ENCODE data around the gene CCDC7.

Gene CCDC7

DNA sequence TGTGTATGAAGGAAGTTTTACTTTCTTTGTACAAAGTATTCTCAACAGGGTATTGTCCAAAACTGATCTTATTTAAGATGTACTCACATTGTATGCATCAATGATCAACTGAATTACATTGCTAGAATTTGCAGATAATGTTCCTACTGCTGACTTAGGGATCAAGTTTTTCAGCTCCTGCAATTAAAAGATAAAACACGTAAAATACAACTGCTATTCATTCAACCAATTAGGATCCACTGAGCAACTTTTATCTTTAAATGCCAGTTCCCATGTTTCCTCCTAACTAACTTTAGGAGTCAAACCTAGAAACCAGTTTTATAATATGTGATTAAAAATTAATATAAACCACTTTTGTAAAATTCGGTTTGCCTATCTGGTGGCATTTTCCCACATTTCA is 476.2 kb downstream of the CCDC7 start:
- Histone ChIP-seq H4K20me1 (ENCODE audit: insufficient read depth, low read length, poor library complexity, severe bottlenecking) (peaks cover 3% of the 10 kb centered on the region), H3F3A (ENCODE audit: low read depth) (peaks cover 12% of the 10 kb centered on the region; the same call in 1 of the 2 replicates), H3K9me2 (replicated peaks; ENCODE audit: low read depth, low read length) (no peaks in the 10 kb centered on the region), H3K4me3 (ENCODE audit: low read length, poor library complexity, severe bottlenecking) (no peak overlapping the region), H3K79me2 (ENCODE audit: insufficient read depth, low read length) (no peaks in the 10 kb centered on the region), H3K36me3 (ENCODE audit: insufficient read depth, low read length) (peaks cover 81% of the 10 kb centered on the region), H3K4me2 (ENCODE audit: low read depth, low read length, poor library complexity, severe bottlenecking) (peak overlapping the region; percentile 21), H3K9me3 (ENCODE audit: insufficient read depth, low read depth, low read length) (no peaks in the 10 kb centered on the region; the same call in 1 of the 2 replicates), H2AFZ (ENCODE audit: low read length) (no peak overlapping the region), H3K27me3 (ENCODE audit: insufficient read depth, low read length, poor library complexity, severe bottlenecking) (no peaks in the 10 kb centered on the region), H3K9ac (ENCODE audit: low read depth, low read length, poor library complexity, severe bottlenecking) (peak overlapping the region; percentile 2), H3K4me1 (ENCODE audit: insufficient read depth, low read length, poor library complexity, severe bottlenecking) (peaks cover 59% of the 10 kb centered on the region)
- TF ChIP-seq EZH2phosphoT487 (IDR thresholded peaks at IDR 0.05; ENCODE audit: borderline replicate concordance), result no peak
- TF ChIP-seq, protein P1, sequence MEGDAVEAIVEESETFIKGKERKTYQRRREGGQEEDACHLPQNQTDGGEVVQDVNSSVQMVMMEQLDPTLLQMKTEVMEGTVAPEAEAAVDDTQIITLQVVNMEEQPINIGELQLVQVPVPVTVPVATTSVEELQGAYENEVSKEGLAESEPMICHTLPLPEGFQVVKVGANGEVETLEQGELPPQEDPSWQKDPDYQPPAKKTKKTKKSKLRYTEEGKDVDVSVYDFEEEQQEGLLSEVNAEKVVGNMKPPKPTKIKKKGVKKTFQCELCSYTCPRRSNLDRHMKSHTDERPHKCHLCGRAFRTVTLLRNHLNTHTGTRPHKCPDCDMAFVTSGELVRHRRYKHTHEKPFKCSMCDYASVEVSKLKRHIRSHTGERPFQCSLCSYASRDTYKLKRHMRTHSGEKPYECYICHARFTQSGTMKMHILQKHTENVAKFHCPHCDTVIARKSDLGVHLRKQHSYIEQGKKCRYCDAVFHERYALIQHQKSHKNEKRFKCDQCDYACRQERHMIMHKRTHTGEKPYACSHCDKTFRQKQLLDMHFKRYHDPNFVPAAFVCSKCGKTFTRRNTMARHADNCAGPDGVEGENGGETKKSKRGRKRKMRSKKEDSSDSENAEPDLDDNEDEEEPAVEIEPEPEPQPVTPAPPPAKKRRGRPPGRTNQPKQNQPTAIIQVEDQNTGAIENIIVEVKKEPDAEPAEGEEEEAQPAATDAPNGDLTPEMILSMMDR (conservative IDR thresholded peaks at IDR 0.05; ENCODE audit: low read length), result no peak

DNA sequence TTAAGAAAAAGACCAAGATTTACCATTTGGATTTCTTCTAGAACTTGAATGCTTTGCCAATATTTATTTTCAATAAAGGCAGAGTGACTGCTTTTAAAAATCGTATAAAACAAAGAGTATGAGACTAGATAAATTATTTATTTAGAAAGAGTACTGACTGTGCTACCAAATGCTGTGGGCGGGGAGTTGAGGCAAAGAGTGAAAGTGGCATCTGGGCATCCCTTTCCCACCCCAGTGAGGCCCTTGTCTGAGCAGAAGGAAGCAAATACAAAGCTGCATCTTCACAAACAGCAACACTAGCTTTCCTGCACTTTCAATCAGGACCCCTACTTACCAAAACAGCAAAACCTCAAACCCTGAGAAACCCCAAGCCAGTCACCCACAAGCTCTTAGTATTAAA is 477.2 kb downstream of the CCDC7 start:
- Histone ChIP-seq H3K79me2 (ENCODE audit: insufficient read depth, low read length) (no peaks in the 10 kb centered on the region), H3K27me3 (ENCODE audit: insufficient read depth, low read length, poor library complexity, severe bottlenecking) (no peaks in the 10 kb centered on the region), H4K20me1 (ENCODE audit: insufficient read depth, low read length, poor library complexity, severe bottlenecking) (peaks cover 3% of the 10 kb centered on the region), H2AFZ (ENCODE audit: low read length) (no peak overlapping the region), H3K4me1 (ENCODE audit: insufficient read depth, low read length, poor library complexity, severe bottlenecking) (peaks cover 59% of the 10 kb centered on the region), H3F3A (ENCODE audit: low read depth) (peaks cover 12% of the 10 kb centered on the region; the same call in 1 of the 2 replicates), H3K9ac (ENCODE audit: low read depth, low read length, poor library complexity, severe bottlenecking) (no peak overlapping the region), H3K4me2 (ENCODE audit: low read depth, low read length, poor library complexity, severe bottlenecking) (peak overlapping the region; percentile 23), H3K9me3 (ENCODE audit: insufficient read depth, low read depth, low read length) (no peaks in the 10 kb centered on the region; the same call in 1 of the 2 replicates), H3K4me3 (ENCODE audit: low read length, poor library complexity, severe bottlenecking) (no peak overlapping the region), H3K9me2 (replicated peaks; ENCODE audit: low read depth, low read length) (no peaks in the 10 kb centered on the region), H3K36me3 (ENCODE audit: insufficient read depth, low read length) (peaks cover 91% of the 10 kb centered on the region)
- no peak for TF ChIP-seq EZH2phosphoT487 (IDR thresholded peaks at IDR 0.05; ENCODE audit: borderline replicate concordance)
- TF ChIP-seq, protein P1 (conservative IDR thresholded peaks at IDR 0.05; ENCODE audit: low read length), result no peak

DNA sequence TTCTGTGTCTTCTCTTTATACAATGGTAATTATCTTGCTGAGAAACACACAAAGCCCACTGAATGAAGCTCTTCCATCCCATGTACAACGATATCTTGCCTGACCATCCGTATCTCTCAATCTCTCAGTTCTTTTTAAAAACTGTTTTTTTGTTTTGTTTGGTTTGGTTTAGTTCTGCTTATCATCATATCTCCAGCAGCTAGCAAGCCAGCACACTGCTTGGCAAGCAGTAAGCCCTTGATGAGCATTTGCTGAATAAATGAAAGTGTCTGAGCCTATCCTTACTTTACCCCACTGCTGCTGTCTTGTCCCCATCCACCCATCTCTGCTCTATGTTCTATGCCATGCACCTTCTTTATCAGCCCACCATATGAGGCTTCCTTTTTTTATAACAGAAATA is 477.9 kb downstream of the CCDC7 start:
- H3F3A ChIP-seq (ENCODE audit: low read depth), result peaks cover 12% of the 10 kb centered on the region; the same call in 1 of the 2 replicates

More for the DNA sequence above, 477.9 kb downstream of the CCDC7 start:
- Histone ChIP-seq H3K79me2 (ENCODE audit: insufficient read depth, low read length) (no peaks in the 10 kb centered on the region), H4K20me1 (ENCODE audit: insufficient read depth, low read length, poor library complexity, severe bottlenecking) (peaks cover 3% of the 10 kb centered on the region), H3K9me3 (ENCODE audit: insufficient read depth, low read depth, low read length) (no peaks in the 10 kb centered on the region; the same call in 1 of the 2 replicates), H3K4me3 (ENCODE audit: low read length, poor library complexity, severe bottlenecking) (no peak overlapping the region), H3K9me2 (replicated peaks; ENCODE audit: low read depth, low read length) (no peaks in the 10 kb centered on the region), H3K4me1 (ENCODE audit: insufficient read depth, low read length, poor library complexity, severe bottlenecking) (peaks cover 55% of the 10 kb centered on the region), H3K9ac (ENCODE audit: low read depth, low read length, poor library complexity, severe bottlenecking) (no peak overlapping the region), H3K36me3 (ENCODE audit: insufficient read depth, low read length) (peaks cover 91% of the 10 kb centered on the region), H2AFZ (ENCODE audit: low read length) (no peak overlapping the region), H3K4me2 (ENCODE audit: low read depth, low read length, poor library complexity, severe bottlenecking) (peak overlapping the region; percentile 23), H3K27me3 (ENCODE audit: insufficient read depth, low read length, poor library complexity, severe bottlenecking) (no peaks in the 10 kb centered on the region)
- TF ChIP-seq, protein P1 (conservative IDR thresholded peaks at IDR 0.05; ENCODE audit: low read length), result no peak
- no peak for TF ChIP-seq EZH2phosphoT487 (IDR thresholded peaks at IDR 0.05; ENCODE audit: borderline replicate concordance)
